Measurements from ENCODE around the gene PELO.

PELO gene

DNA sequence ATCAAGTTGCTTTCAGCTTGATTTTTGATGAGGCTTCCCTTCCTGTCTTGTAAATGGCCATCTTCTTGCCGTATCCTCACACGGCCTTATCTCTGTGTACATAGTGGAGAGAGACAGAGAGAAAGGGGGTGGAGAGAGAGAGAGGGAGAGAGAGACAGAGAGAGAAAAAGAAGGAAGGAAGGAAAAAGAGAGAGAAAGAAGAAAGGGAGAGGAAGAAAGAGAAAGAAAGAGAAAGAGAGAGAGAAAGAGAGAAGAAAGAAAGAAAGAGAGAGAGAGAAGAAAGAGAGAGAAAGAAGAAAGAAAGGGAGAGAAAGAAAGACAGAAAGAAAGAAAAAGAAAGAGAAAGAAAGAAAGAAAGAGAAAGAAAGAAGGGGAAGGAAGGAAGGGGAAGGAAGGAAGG lies 46.6 kb downstream of the PELO start:
- DNase-seq: no peak

- no peak for DNase-seq
Observed at GRCh38 chr5:52837068-52837467, 49.4 kb downstream of the PELO start.

Measured in hematopoietic multipotent progenitor cell treated with erythropoietin and hydrocortisone succinate and interleukin-3 and kit ligand, for 6 days (in vitro differentiated cells).